Endodermal cell (in vitro differentiated cells): ENCODE results near the gene RNF114. TPM values are rescaled to one million over a fixed set of nuclear protein-coding genes. Genes with fewer than 3 reads are reported as not detected.
A peak's percentile ranks its signal among the peaks of the same experiment; 100 is the strongest.

Experiments used
- DNase-seq: peaks from one replicate; pipeline ENCODE4 v3.0.0-alpha.2; 2017
- H3K27ac ChIP-seq: 2 replicates; pipeline ENCODE4 v1.5.1; 2013; ENCODE audit warnings: mild to moderate bottlenecking, low read depth, low read length, moderate library complexity
- H3K27me3 ChIP-seq: 2 replicates; pipeline ENCODE4 v1.6.1; 2013; ENCODE audit warnings: mild to moderate bottlenecking, low read length, moderate library complexity; ENCODE audit not compliant: insufficient read depth, control insufficient read depth, poor library complexity, severe bottlenecking
- H3K36me3 ChIP-seq: 2 replicates; pipeline ENCODE4 v1.7.0; 2013; ENCODE audit warnings: mild to moderate bottlenecking, low read length, moderate library complexity; ENCODE audit not compliant: control insufficient read depth, insufficient read depth
- H3K4me1 ChIP-seq: one replicate; pipeline ENCODE4 v1.7.0; 2013; ENCODE audit warnings: low read length; ENCODE audit not compliant: control insufficient read depth, insufficient read depth
- H3K4me3 ChIP-seq: 2 replicates; pipeline ENCODE4 v1.5.1; 2013; ENCODE audit warnings: mild to moderate bottlenecking, low read length, moderate library complexity
- H3K9ac ChIP-seq: 2 replicates; pipeline ENCODE4 v1.6.1; 2013; ENCODE audit warnings: mild to moderate bottlenecking, low read length, moderate library complexity; ENCODE audit not compliant: poor library complexity, severe bottlenecking; ENCODE audit errors: extremely low read depth
- H3K9me3 ChIP-seq: 2 replicates; pipeline ENCODE4 v1.6.1; 2013; ENCODE audit warnings: mild to moderate bottlenecking, low read length, moderate library complexity; ENCODE audit not compliant: control insufficient read depth
- H3K27ac Mint-ChIP-seq: 2 replicates; pipeline ENCODE4 v1.8.0; 2020; ENCODE audit warnings: mixed read lengths
- H3K27me3 Mint-ChIP-seq: 2 replicates; pipeline ENCODE4 v1.8.0; 2021; ENCODE audit warnings: mild to moderate bottlenecking, mixed read lengths; ENCODE audit not compliant: insufficient read depth
- H3K36me3 Mint-ChIP-seq: 2 replicates; pipeline ENCODE4 v1.8.0; 2020; ENCODE audit warnings: low read depth, mixed read lengths
- H3K4me1 Mint-ChIP-seq: 2 replicates; pipeline ENCODE4 v1.8.0; 2020; ENCODE audit warnings: mixed read lengths
- H3K4me3 Mint-ChIP-seq: 2 replicates; pipeline ENCODE4 v1.8.0; 2020; ENCODE audit warnings: mild to moderate bottlenecking, moderate library complexity, mixed read lengths
- H3K9me3 Mint-ChIP-seq: 2 replicates; pipeline ENCODE4 v1.8.0; 2020; ENCODE audit warnings: mild to moderate bottlenecking, mixed read lengths
- WGBS, 2 experiments: methylation state at CpG; one replicate each; pipeline versions ENCODE4 v1.1.5 to v1.1.7; 2013; ENCODE audit warnings: missing lambda C conversion rate in 2 of 2, mixed read lengths in 1 of 2; ENCODE audit not compliant: insufficient coverage in 1 of 2, insufficient read length in 1 of 2; 5-methylcytosine and 5-hydroxymethylcytosine counted together
- long read RNA-seq, 4 experiments: library from polyadenylated mRNA in 2 of 4; library from RNA in 1 of 4; library from capped mRNA in 1 of 4; stranded (forward) in 3 of 4; unstranded in 1 of 4; transcript quantifications; one replicate each; pipeline ENCODE4 v2.0.0, GENCODE V29; 2020 to 2021; ENCODE audit warnings: inconsistent platforms in 1 of 4
- polyA plus RNA-seq, 2 experiments: library from polyadenylated mRNA; stranded (reverse); fragments of 50-300 nt; gene quantifications; one replicate each; pipeline ENCODE4 v1.2.3, GENCODE V29; 2013
- total RNA-seq, 2 donors: library from RNA; stranded (reverse); fragmentation: NEBNext Ultra II Directional in 1 of 2; extraction: Animal tissue kit (Norgen Biotek cat#: 25700) in 1 of 2; gene quantifications; 2 replicates in 1 of 2; 3 replicates in 1 of 2; pipeline ENCODE4 v1.2.1, GENCODE V29; 2021
- TF ChIP-seq, protein P1 (sequence below): fragments of 200-600 bp; sonication (generic); conservative IDR thresholded peaks from 2 replicates; pipeline ENCODE4 v1.5.0; 2021; ENCODE audit warnings: antibody characterized with exemption, mild to moderate bottlenecking

The RNF114 gene
- 10 to 100 TPM; 48.8 to 52.5 TPM for total RNA-seq
- 91.4 TPM for polyA plus RNA-seq (2013, experiment 1 of 2)
- 92.1 TPM for polyA plus RNA-seq (2013, experiment 2 of 2)
- long read RNA-seq, experiment 1, transcript RNF114-201 (6 exons, 2,503 nt), result major isoform, 18 of 34 reads
- long read RNA-seq, experiment 1, partial matches to known transcripts, result 5 of 34 reads
- long read RNA-seq, experiment 1, other reads (novel, unspliced or antisense), result 7 of 34 reads
- long read RNA-seq, experiment 2, transcript RNF114-201 (6 exons, 2,503 nt), result major isoform, 105 of 120 reads
- long read RNA-seq, experiment 2, partial matches to known transcripts, result 1 of 120 reads
- long read RNA-seq, experiment 2, other reads (novel, unspliced or antisense), result 11 of 120 reads
- long read RNA-seq, experiment 3, transcript RNF114-201 (6 exons, 2,503 nt), result major isoform, 184 of 215 reads
- long read RNA-seq, experiment 3, partial matches to known transcripts, result 4 of 215 reads
- long read RNA-seq, experiment 3, other reads (novel, unspliced or antisense), result 25 of 215 reads
- long read RNA-seq, experiment 4, transcript RNF114-201 (6 exons, 2,503 nt), result major isoform, 81 of 97 reads
- long read RNA-seq, experiment 4, partial matches to known transcripts, result 1 of 97 reads
- long read RNA-seq, experiment 4, other reads (novel, unspliced or antisense), result 12 of 97 reads

DNA sequence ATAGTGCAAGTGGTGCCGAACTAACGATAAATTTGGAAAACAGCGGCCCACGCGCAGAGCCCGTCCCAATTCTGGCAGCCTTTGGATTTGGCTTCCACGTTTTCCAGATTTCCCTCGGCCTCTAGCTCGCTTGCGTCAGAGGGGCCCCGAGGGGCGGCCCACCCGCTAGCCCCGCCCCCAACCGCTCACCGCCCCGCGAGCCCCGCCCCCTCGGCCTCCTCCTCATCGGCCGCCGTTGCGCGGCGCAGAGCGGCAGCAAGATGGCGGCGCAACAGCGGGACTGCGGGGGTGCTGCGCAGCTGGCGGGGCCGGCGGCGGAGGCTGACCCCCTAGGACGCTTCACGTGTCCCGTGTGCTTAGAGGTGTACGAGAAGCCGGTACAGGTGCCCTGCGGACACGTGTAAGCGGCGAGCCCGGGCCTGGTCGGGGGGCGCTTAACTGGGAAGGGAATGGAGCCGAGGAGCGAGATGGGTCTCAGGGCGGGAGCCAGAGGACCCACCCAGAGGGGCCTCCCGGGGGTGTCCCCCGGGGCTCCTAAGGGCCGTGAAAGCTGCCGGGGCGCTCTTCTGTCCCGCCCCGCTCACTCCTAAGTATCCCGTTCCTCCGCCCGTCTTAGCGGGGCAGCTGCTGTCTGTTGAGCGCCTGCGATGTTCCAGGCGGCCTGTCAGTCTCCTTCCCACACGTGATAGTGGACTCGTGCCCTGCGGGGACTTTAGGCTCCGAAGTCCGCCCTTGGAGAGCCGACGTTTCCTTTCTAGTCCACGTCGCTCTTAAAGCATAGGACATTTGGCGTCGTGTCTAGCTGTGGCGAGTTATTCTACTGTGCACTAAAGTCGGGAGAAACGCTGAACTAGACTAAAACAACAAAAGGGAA is at the start of gene RNF114:
TSS of gene RNF114 (plus strand) at position 245 of the 874 bp plus-strand sequence. CDS start at position 261, 16 bp downstream.
- TF ChIP-seq, protein P1, sequence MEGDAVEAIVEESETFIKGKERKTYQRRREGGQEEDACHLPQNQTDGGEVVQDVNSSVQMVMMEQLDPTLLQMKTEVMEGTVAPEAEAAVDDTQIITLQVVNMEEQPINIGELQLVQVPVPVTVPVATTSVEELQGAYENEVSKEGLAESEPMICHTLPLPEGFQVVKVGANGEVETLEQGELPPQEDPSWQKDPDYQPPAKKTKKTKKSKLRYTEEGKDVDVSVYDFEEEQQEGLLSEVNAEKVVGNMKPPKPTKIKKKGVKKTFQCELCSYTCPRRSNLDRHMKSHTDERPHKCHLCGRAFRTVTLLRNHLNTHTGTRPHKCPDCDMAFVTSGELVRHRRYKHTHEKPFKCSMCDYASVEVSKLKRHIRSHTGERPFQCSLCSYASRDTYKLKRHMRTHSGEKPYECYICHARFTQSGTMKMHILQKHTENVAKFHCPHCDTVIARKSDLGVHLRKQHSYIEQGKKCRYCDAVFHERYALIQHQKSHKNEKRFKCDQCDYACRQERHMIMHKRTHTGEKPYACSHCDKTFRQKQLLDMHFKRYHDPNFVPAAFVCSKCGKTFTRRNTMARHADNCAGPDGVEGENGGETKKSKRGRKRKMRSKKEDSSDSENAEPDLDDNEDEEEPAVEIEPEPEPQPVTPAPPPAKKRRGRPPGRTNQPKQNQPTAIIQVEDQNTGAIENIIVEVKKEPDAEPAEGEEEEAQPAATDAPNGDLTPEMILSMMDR, result no peak
- peak within 1 kb of the TSS; percentile 88 for H3K4me3 Mint-ChIP-seq
- Histone ChIP-seq H3K27me3 (no peaks in the 10 kb centered on the region), H3K9ac (peak within 1 kb of the TSS; percentile 91), H3K36me3 (peaks cover 13% of the 10 kb centered on the region), H3K4me3 (peak within 1 kb of the TSS; percentile 100), H3K4me1 (peaks cover 18% of the 10 kb centered on the region), H3K27ac (no peak within 1 kb of the TSS), H3K9me3 (no peaks in the 10 kb centered on the region)
- peak within 1 kb of the TSS; percentile 66 for H3K27ac Mint-ChIP-seq
- peak; percentile 96 for DNase-seq
- H3K36me3 Mint-ChIP-seq, result peaks cover 9% of the 10 kb centered on the region
- H3K9me3 Mint-ChIP-seq, result no peaks in the 10 kb centered on the region
- 1% methylated on average over 43 to 79 of the region's 79 CpGs for WGBS, 2 experiments
- peaks cover 33% of the 10 kb centered on the region for H3K4me1 Mint-ChIP-seq
- no peaks in the 10 kb centered on the region for H3K27me3 Mint-ChIP-seq

DNA sequence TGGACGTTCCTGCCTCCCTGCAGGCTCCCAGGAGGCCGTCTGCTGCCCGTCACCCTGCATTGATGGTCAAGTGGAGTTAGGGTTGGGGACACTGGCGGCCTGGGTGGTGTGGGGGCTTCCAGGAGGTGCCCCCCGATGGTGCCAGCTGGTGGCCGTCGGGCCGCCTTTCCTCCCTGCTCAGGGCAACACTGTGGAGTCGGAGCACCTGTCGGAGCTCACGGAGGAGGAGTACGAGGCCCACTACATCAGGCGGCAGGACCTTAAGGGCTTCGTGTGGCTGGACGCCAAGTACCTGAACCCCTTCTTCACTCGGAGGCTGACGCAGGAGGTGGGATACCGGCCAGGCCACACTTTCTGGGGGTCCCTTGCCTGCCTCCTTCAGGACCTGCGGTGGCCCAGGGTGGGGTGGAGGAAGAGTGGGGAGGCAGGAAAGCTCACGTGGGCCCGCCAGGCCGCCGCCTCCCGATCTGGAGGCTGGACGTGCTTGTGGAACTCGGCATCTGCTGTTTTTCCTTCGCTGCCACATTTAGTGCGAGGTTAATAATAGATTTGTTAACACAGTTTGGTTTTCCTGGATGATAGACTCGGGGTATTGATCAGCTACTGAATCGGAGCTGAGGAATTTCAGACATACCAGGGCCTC is 49.5 kb upstream of the RNF114 start:
- TF ChIP-seq, protein P1, result no peak
- no peak overlapping the region for H3K4me3 Mint-ChIP-seq

More for the DNA sequence above, 49.5 kb upstream of the RNF114 start:
- peaks cover 11% of the 10 kb centered on the region for H3K36me3 Mint-ChIP-seq
- no peak overlapping the region for H3K9ac ChIP-seq
- peaks cover 1% of the 10 kb centered on the region for H3K27me3 Mint-ChIP-seq
- H3K27ac ChIP-seq, result peak overlapping the region; percentile 76
- no peak overlapping the region for H3K4me3 ChIP-seq
- no peaks in the 10 kb centered on the region for H3K9me3 Mint-ChIP-seq
- H3K36me3 ChIP-seq, result peaks cover 18% of the 10 kb centered on the region
- H3K9me3 ChIP-seq, result no peaks in the 10 kb centered on the region
- H3K27me3 ChIP-seq, result no peaks in the 10 kb centered on the region
- H3K4me1 Mint-ChIP-seq, result peaks cover 24% of the 10 kb centered on the region
- peaks cover 11% of the 10 kb centered on the region for H3K4me1 ChIP-seq
- H3K27ac Mint-ChIP-seq, result no peak overlapping the region
- no peak for DNase-seq
- 94 to 95% methylated on average over 18 to 30 of the region's 30 CpGs for WGBS, 2 experiments
